ENCODE measurements around the gene ZBTB12. TPM values are rescaled to one million over a fixed set of nuclear protein-coding genes. Genes with fewer than 3 reads are reported as not detected.

ZBTB12 gene
- total RNA-seq, 1 donor from 2014 or later = 37.1 TPM

DNA sequence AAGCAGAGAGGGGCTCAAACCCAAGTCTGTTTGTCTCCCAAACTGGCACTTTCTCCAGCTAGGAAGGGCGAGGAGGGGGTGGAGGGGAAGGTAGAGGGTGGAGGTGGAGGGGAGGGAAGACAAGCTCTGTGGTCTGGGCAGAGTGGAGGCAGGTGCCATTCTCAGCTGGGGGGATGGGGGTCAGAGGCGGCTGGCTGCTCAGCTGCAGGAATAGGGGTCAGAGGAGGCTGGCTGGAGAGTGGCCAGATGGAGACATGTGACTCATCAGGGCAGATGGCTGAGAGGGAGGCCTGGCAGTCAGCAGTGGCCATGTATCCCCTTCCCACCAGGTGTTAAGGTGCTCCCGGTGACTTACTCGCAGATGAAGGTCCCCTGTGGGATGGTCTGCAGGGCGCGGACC is 19.5 kb downstream of the ZBTB12 start:
- peaks cover 42% of the 10 kb centered on the region for H3K36me3 Mint-ChIP-seq
- no peak for DNase-seq (ENCODE audit: low spot score in 2 of 2, unreplicated experiment in 2 of 2)

DNA sequence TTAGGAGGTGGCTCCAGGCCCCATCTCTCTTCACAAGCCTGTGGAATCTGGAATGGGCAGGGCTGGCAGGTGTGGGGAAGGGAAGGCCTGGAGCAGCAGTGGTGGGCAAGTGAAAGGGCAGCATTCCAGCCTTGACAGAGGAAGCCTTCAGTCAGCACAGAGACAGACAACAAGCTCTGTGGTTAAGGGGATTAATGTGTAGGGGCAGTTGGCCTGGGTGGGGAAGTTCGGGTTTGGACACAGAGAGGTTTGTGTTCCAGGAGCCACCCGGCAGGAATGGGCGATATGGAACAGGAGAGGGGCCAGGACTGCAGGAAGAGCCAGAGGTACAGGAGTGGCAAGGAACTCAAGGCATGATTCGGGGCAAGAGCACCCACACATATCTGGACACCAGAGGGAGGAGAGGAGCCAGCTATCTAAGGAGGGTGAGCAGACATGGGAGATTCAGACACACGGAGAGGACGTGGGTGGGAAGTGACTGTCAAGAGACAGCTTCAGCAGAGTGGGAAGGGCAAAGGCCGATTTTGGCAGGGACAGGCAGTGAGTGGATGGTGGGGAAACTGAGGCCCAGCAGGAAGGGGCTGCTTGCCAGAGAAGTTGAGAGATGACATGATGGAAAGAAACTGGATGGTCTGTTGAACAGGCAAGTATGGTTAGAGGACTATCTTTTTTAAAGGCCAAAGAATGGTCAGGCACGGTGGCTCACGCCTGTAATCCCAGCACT is 20.6 kb downstream of the ZBTB12 start:
- H3K4me3 Mint-ChIP-seq = no peak overlapping the region
- no peak for DNase-seq (ENCODE audit: low spot score in 2 of 2, unreplicated experiment in 2 of 2)
- no peaks in the 10 kb centered on the region for H3K4me1 Mint-ChIP-seq
- TF ChIP-seq CTCF (IDR thresholded peaks at IDR 0.05; ENCODE audit: unreplicated experiment) = no peak
- no peaks in the 10 kb centered on the region for H3K27me3 Mint-ChIP-seq (ENCODE audit: low read depth)
- H3K27ac Mint-ChIP-seq = no peak overlapping the region
- peaks cover 42% of the 10 kb centered on the region for H3K36me3 Mint-ChIP-seq
- H3K9me3 Mint-ChIP-seq = no peaks in the 10 kb centered on the region

More for the DNA sequence above, 19.5 kb downstream of the ZBTB12 start:
- Mint-ChIP-seq H3K4me3 (no peak overlapping the region), H3K4me1 (no peaks in the 10 kb centered on the region), H3K27me3 (ENCODE audit: low read depth) (no peaks in the 10 kb centered on the region), H3K27ac (no peak overlapping the region), H3K9me3 (no peaks in the 10 kb centered on the region)
- TF ChIP-seq CTCF (IDR thresholded peaks at IDR 0.05; ENCODE audit: unreplicated experiment) = no peak

GRCh38 chr6:31880616-31881015 is 21.3 kb downstream of the ZBTB12 start:
- Mint-ChIP-seq H3K4me1 (no peaks in the 10 kb centered on the region), H3K27ac (no peak overlapping the region), H3K27me3 (ENCODE audit: low read depth) (no peaks in the 10 kb centered on the region), H3K9me3 (no peaks in the 10 kb centered on the region), H3K36me3 (peaks cover 37% of the 10 kb centered on the region), H3K4me3 (no peak overlapping the region)
- TF ChIP-seq CTCF (IDR thresholded peaks at IDR 0.05; ENCODE audit: unreplicated experiment) = no peak
- DNase-seq (ENCODE audit: low spot score in 2 of 2, unreplicated experiment in 2 of 2) = no peak

DNA sequence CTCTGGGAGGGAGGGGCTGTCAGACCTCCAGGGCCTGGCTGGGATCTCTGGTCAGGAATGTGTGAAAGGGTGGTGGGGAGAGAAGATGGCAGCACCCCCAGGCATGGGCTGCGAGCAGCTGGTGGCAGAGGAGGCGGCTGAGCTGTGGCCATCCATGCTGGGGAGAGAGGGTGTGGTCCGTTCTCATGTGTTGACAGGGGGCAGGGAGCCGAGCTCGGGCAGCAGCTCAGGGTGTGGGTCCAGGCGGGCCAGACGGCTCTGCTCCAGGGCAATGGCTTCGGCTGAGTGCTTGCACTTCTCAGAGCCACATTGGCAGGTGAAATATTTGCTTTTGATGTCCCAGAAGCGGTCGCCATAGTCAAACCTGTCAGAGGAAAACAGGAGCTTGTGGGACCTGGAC is 22.0 kb downstream of the ZBTB12 start:
- Mint-ChIP-seq H3K9me3 (no peaks in the 10 kb centered on the region), H3K36me3 (peaks cover 33% of the 10 kb centered on the region), H3K27ac (no peak overlapping the region), H3K4me3 (no peak overlapping the region), H3K27me3 (ENCODE audit: low read depth) (no peaks in the 10 kb centered on the region), H3K4me1 (no peaks in the 10 kb centered on the region)
- no peak for TF ChIP-seq CTCF (IDR thresholded peaks at IDR 0.05; ENCODE audit: unreplicated experiment)
- DNase-seq (ENCODE audit: low spot score in 2 of 2, unreplicated experiment in 2 of 2) = no peak

DNA sequence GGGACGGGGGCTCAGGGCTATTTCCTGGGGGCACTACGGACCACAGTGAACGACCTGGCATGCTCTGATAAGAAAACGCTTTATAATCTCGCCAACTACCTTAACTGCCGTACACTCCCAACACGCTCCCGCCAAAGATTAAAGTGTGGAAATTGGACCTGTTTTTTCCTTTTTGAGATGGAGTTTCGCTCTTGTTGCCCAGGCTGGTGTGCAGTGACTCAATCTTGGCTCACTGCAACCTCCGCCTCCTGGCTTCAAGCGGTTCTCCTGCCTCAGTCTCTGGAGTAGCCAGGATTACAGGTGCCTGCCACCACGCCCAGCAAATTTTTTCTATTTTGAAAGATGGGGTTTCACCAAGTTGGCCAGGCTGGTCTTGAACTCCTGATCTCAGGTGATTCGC is 22.7 kb downstream of the ZBTB12 start:
- Mint-ChIP-seq H3K4me3 (no peak overlapping the region), H3K27ac (no peak overlapping the region), H3K36me3 (peaks cover 33% of the 10 kb centered on the region), H3K4me1 (no peaks in the 10 kb centered on the region), H3K9me3 (no peaks in the 10 kb centered on the region), H3K27me3 (ENCODE audit: low read depth) (no peaks in the 10 kb centered on the region)
- TF ChIP-seq CTCF (IDR thresholded peaks at IDR 0.05; ENCODE audit: unreplicated experiment) = no peak
- DNase-seq (ENCODE audit: low spot score in 2 of 2, unreplicated experiment in 2 of 2) = no peak

All from mesothelial cell of epicardium (in vitro differentiated cells).